PC-3 (cell line): Measurements from ENCODE around the gene MICALL1. TPM values are rescaled to one million over a fixed set of nuclear protein-coding genes. Genes with fewer than 3 reads are reported as not detected.

ENCODE experiments used
- ATAC-seq: fragments of 200-7000 bp; cut with Tn5 transposase; 2 replicates; pipeline ENCODE4 v1.9.1; 2020; ENCODE audit warnings: mild to moderate bottlenecking, moderate library complexity
- BruUV-seq: library from RNA; stranded (reverse); fragments of 400-500 nt; replicated peaks from 2 replicates; lab custom pipeline; 2021; lab: Mats Ljungman, UMichigan
- CTCF ChIA-PET: fragments of 300-600 bp; sonication (Branson Sonifier 250); formaldehyde crosslinking; loops from one replicate; lab custom pipeline; 2022; ENCODE audit warnings: antibody characterized with exemption; lab: Charles Lee
- POLR2A ChIA-PET: fragments of 300-600 bp; sonication (Branson Sonifier 250); formaldehyde crosslinking; loops from one replicate; lab custom pipeline; 2022; ENCODE audit warnings: antibody characterized with exemption; ENCODE audit not compliant: unreplicated experiment; lab: Charles Lee
- DNase-seq: peaks from one replicate; pipeline ENCODE4 v3.0.0-alpha.2; 2015
- H2AFZ ChIP-seq: fragments of 300-600 bp; sonication (generic); 2 replicates; pipeline ENCODE4 v1.6.0; 2016; ENCODE audit warnings: antibody characterized with exemption, low read length
- H3F3A ChIP-seq: fragments of 300-600 bp; sonication (generic); one replicate; pipeline ENCODE4 v1.6.0; 2017; ENCODE audit warnings: antibody characterized with exemption, low read length, control low read depth, mild to moderate bottlenecking; ENCODE audit not compliant: unreplicated experiment
- H3K27ac ChIP-seq: fragments of 300-600 bp; sonication (generic); 2 replicates; pipeline ENCODE4 v1.5.1; 2016; ENCODE audit warnings: mild to moderate bottlenecking, low read length
- H3K27me3 ChIP-seq: fragments of 300-600 bp; sonication (generic); 2 replicates; pipeline ENCODE4 v1.6.1; 2016; ENCODE audit warnings: low read length, mixed read lengths
- H3K36me3 ChIP-seq: fragments of 300-600 bp; sonication (generic); 2 replicates; pipeline ENCODE4 v1.6.1; 2016; ENCODE audit warnings: low read depth, mixed run types, low read length, mixed read lengths
- H3K4me1 ChIP-seq: fragments of 300-600 bp; sonication (generic); 2 replicates; pipeline ENCODE4 v1.5.1; 2016; ENCODE audit warnings: low read length; ENCODE audit not compliant: insufficient read depth
- H3K4me2 ChIP-seq: fragments of 300-600 bp; sonication (generic); 2 replicates; pipeline ENCODE4 v1.6.0; 2016; ENCODE audit warnings: low read length
- H3K4me3 ChIP-seq: fragments of 300-600 bp; sonication (generic); 2 replicates; pipeline ENCODE4 v1.5.1; 2016; ENCODE audit warnings: mild to moderate bottlenecking, low read length, mixed read lengths
- H3K79me2 ChIP-seq: fragments of 300-600 bp; sonication (generic); 2 replicates; pipeline ENCODE4 v1.6.1; 2017; ENCODE audit warnings: low read length, mixed read lengths
- H3K9ac ChIP-seq: fragments of 300-600 bp; sonication (generic); 2 replicates; pipeline ENCODE4 v1.6.0; 2016; ENCODE audit warnings: mild to moderate bottlenecking, low read length
- H3K9me2 ChIP-seq: fragments of 300-600 bp; sonication (generic); replicated peaks from 2 replicates; pipeline ENCODE4 v1.6.1; 2016; ENCODE audit warnings: mixed run types, low read length, mixed read lengths
- H3K9me3 ChIP-seq: fragments of 300-600 bp; sonication (generic); 2 replicates; pipeline ENCODE4 v1.6.1; 2016; ENCODE audit warnings: low read length, mixed read lengths
- H4K20me1 ChIP-seq: fragments of 300-600 bp; sonication (generic); 2 replicates; pipeline ENCODE4 v1.6.1; 2016; ENCODE audit warnings: low read length, mixed read lengths
- EZH2 ChIP-seq: fragments of 300-600 bp; sonication (generic); IDR thresholded peaks from one replicate; pipeline ENCODE4 v1.6.1; 2017; ENCODE audit warnings: antibody characterized with exemption, mild to moderate bottlenecking, low read length; ENCODE audit not compliant: unreplicated experiment
- EZH2phosphoT487 ChIP-seq: fragments of 300-600 bp; sonication (generic); IDR thresholded peaks from 2 replicates; pipeline ENCODE4 v1.6.1; 2018; ENCODE audit warnings: mild to moderate bottlenecking, antibody characterized with exemption, low read length, borderline replicate concordance
- intact Hi-C: fragments of 100-400 bp; cut with micrococcal nuclease; formaldehyde crosslinking; loops from 2 replicates; pipeline ENCODE4 v1.9.0; 2023
- total RNA-seq: library from RNA; depleted of rRNA; stranded (reverse); fragments of >200 nt; gene quantifications from 2 replicates; pipeline ENCODE4 v1.2.3, GENCODE V29; 2014
- TF ChIP-seq, protein P1 (sequence below): fragments of 300-600 bp; sonication (generic); conservative IDR thresholded peaks from 2 replicates; pipeline ENCODE4 v1.5.1; 2017; ENCODE audit warnings: antibody characterized with exemption, low read depth, mild to moderate bottlenecking, low read length

The MICALL1 gene
- total RNA-seq, 1 experiment from 2014 or later, result 20.1 TPM

DNA sequence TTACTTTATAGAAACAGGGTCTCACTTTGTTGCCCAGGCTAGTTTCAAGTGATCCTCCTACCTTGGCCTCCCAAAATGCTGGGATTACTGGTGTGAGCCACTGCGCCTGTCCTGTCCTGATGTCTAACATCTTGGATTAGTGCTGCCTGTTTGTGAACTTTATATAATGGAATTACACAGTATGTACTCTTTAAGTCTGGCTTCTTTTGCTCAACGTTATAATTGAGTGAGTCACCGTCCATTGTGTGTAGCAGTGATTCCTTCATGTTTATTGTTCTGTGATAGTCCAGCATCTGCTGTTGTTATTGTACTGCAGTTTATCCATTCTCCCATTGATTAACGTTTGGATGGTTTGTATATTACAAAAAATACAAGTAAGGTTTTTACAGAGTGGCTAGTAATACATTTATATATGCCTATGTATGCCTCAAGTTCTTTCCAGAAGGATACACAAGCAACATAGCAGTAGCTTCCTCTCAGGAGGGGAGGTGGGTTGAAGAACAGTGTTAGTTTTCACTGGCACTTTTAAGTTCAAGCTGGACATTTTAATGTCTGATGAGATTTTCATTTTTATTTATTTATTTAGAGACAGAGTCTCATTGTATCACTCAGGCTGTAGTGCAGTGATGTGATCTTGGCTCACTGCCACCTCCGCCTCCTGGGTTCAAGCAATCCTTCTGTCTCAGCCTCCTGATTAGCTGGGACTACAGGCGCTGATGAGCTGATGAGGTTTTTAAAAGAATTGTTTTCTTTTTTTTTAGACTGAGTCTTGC lies 25.2 kb upstream of the MICALL1 start:
- intact Hi-C loops, result no loop called here
- Histone ChIP-seq H3K4me2 (no peak overlapping the region), H3K9ac (no peak overlapping the region), H4K20me1 (no peaks in the 10 kb centered on the region), H3K4me1 (no peaks in the 10 kb centered on the region), H3K79me2 (peaks cover 33% of the 10 kb centered on the region), H3K9me2 (no peaks in the 10 kb centered on the region), H3K36me3 (peaks cover 13% of the 10 kb centered on the region), H2AFZ (no peak overlapping the region), H3K27me3 (no peaks in the 10 kb centered on the region), H3K4me3 (no peak overlapping the region), H3K9me3 (no peaks in the 10 kb centered on the region), H3F3A (no peaks in the 10 kb centered on the region), H3K27ac (no peak overlapping the region)
- TF ChIP-seq EZH2phosphoT487 (no peak), EZH2 (no peak)
- TF ChIP-seq, protein P1, sequence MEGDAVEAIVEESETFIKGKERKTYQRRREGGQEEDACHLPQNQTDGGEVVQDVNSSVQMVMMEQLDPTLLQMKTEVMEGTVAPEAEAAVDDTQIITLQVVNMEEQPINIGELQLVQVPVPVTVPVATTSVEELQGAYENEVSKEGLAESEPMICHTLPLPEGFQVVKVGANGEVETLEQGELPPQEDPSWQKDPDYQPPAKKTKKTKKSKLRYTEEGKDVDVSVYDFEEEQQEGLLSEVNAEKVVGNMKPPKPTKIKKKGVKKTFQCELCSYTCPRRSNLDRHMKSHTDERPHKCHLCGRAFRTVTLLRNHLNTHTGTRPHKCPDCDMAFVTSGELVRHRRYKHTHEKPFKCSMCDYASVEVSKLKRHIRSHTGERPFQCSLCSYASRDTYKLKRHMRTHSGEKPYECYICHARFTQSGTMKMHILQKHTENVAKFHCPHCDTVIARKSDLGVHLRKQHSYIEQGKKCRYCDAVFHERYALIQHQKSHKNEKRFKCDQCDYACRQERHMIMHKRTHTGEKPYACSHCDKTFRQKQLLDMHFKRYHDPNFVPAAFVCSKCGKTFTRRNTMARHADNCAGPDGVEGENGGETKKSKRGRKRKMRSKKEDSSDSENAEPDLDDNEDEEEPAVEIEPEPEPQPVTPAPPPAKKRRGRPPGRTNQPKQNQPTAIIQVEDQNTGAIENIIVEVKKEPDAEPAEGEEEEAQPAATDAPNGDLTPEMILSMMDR, result no peak
- ChIA-PET POLR2A (no interaction called here), CTCF (no interaction called here)
- BruUV-seq, result no TSS peak
- ATAC-seq (peak; percentile 76), DNase-seq (peak; percentile 33)

GRCh38 chr22:37884420-37884819 lies 21.7 kb upstream of the MICALL1 start:
- ChIA-PET POLR2A (no interaction called here), CTCF (no interaction called here)
- Histone ChIP-seq H3K4me1 (peaks cover 4% of the 10 kb centered on the region; the same call in 1 of the 2 replicates), H3K79me2 (peaks cover 33% of the 10 kb centered on the region), H2AFZ (no peak overlapping the region), H3K4me2 (no peak overlapping the region), H3K9me2 (no peaks in the 10 kb centered on the region), H3K4me3 (no peak overlapping the region), H4K20me1 (no peaks in the 10 kb centered on the region), H3K36me3 (peaks cover 14% of the 10 kb centered on the region), H3F3A (no peaks in the 10 kb centered on the region), H3K9me3 (no peaks in the 10 kb centered on the region), H3K27ac (no peak overlapping the region), H3K27me3 (no peaks in the 10 kb centered on the region), H3K9ac (no peak overlapping the region)
- ATAC-seq (no peak), DNase-seq (no peak)
- BruUV-seq, result no TSS peak
- intact Hi-C loops, result no loop called here
- no peak for TF ChIP-seq EZH2phosphoT487
- TF ChIP-seq EZH2, result no peak
- TF ChIP-seq, protein P1, result no peak
